IMR-90 (cell line): ENCODE measurements around the gene ADPRHL1. TPM values are rescaled to one million over a fixed set of nuclear protein-coding genes. Genes with fewer than 3 reads are reported as not detected.
"Not testable (repeated sequence)": the region's sequence is repeated elsewhere in the genome, so short reads cannot be mapped to it uniquely, and the experiment has no call there.

ENCODE experiments used
- ATAC-seq: fragments of 200-7000 bp; cut with Tn5 transposase; 2 replicates; pipeline ENCODE4 v1.9.1; 2020; ENCODE audit warnings: low read depth, mild to moderate bottlenecking, moderate library complexity
- BruUV-seq: library from RNA; stranded (reverse); fragments of 400-500 nt; replicated peaks from 2 replicates; lab custom pipeline; 2021; lab: Mats Ljungman, UMichigan
- CTCF ChIA-PET: fragments of 300-600 bp; formaldehyde crosslinking; extraction: SDS; loops from one replicate; lab custom pipeline; 2021; ENCODE audit warnings: antibody characterized with exemption; lab: Yijun Ruan, JAX
- POLR2A ChIA-PET: fragments of 300-600 bp; sonication (Branson Sonifier 250); formaldehyde crosslinking; loops from one replicate; lab custom pipeline; 2022; ENCODE audit warnings: antibody characterized with exemption; ENCODE audit not compliant: unreplicated experiment; lab: Charles Lee
- DNase-seq: peaks from one replicate; pipeline ENCODE4 v3.0.0; 2013
- H2AFZ ChIP-seq: replicated peaks from 2 replicates; pipeline ENCODE3; 2013; ENCODE audit warnings: low read length, mild to moderate bottlenecking; ENCODE audit not compliant: poor library complexity
- H2AK5ac ChIP-seq: 2 replicates; pipeline ENCODE4 v1.6.1; 2013; ENCODE audit warnings: low read depth, low read length, inconsistent platforms
- H2AK9ac ChIP-seq: replicated peaks from 2 replicates; pipeline ENCODE3; 2013; ENCODE audit warnings: mild to moderate bottlenecking, low read depth, low read length, moderate library complexity; ENCODE audit not compliant: poor library complexity
- H2BK120ac ChIP-seq: 2 replicates; pipeline ENCODE4 v1.6.1; 2013; ENCODE audit warnings: low read depth, low read length, inconsistent platforms
- H2BK15ac ChIP-seq: 3 replicates; pipeline ENCODE4 v1.6.1; 2013; ENCODE audit warnings: low read depth, low read length, inconsistent platforms
- H2BK20ac ChIP-seq: 2 replicates; pipeline ENCODE4 v1.6.1; 2013; ENCODE audit warnings: low read depth, mild to moderate bottlenecking, inconsistent platforms, low read length, moderate library complexity
- H2BK5ac ChIP-seq: 2 replicates; pipeline ENCODE4 v1.6.1; 2013; ENCODE audit warnings: mild to moderate bottlenecking, low read depth, low read length, inconsistent platforms; ENCODE audit not compliant: poor library complexity, severe bottlenecking
- H3K14ac ChIP-seq: replicated peaks from 2 replicates; pipeline ENCODE4 v1.6.1; 2013; ENCODE audit warnings: low read depth, low read length, inconsistent platforms
- H3K18ac ChIP-seq: 2 replicates; pipeline ENCODE4 v1.6.1; 2013; ENCODE audit warnings: low read depth, low read length, control low read depth
- H3K23ac ChIP-seq: 2 replicates; pipeline ENCODE4 v1.6.1; 2013; ENCODE audit warnings: low read depth, low read length, inconsistent platforms
- H3K27ac ChIP-seq: 2 replicates; pipeline ENCODE4 v1.5.1; 2013; ENCODE audit warnings: mild to moderate bottlenecking, control low read depth, low read length; ENCODE audit not compliant: insufficient read depth
- H3K27me3 ChIP-seq: 2 replicates; pipeline ENCODE4 v1.6.1; 2013; ENCODE audit warnings: low read length; ENCODE audit not compliant: control insufficient read depth, insufficient read depth
- H3K36me3 ChIP-seq: 2 replicates; pipeline ENCODE4 v1.6.1; 2013; ENCODE audit warnings: low read length, mixed read lengths; ENCODE audit not compliant: control insufficient read depth, insufficient read depth
- H3K4ac ChIP-seq: 2 replicates; pipeline ENCODE4 v1.6.1; 2013; ENCODE audit warnings: low read depth, low read length, inconsistent platforms
- H3K4me1 ChIP-seq: 2 replicates; pipeline ENCODE4 v1.6.1; 2013; ENCODE audit warnings: low read length, mixed read lengths; ENCODE audit not compliant: control insufficient read depth, insufficient read depth
- H3K4me2 ChIP-seq: 2 replicates; pipeline ENCODE4 v1.6.1; 2013; ENCODE audit warnings: low read depth, mild to moderate bottlenecking, control low read depth, low read length, moderate library complexity
- H3K4me3 ChIP-seq: 2 replicates; pipeline ENCODE4 v1.5.1; 2013; ENCODE audit warnings: low read depth, mild to moderate bottlenecking, control low read depth, low read length, moderate library complexity; ENCODE audit not compliant: insufficient read depth
- H3K56ac ChIP-seq: 2 replicates; pipeline ENCODE4 v1.6.1; 2013; ENCODE audit warnings: low read length, inconsistent platforms; ENCODE audit not compliant: insufficient read depth; ENCODE audit errors: extremely low read depth
- H3K79me1 ChIP-seq, 2 experiments: 2 replicates each; pipeline ENCODE4 v1.6.1; 2013; ENCODE audit warnings: low read length in 2 of 2, inconsistent platforms in 1 of 2, low read depth in 1 of 2
- H3K9ac ChIP-seq: 2 replicates; pipeline ENCODE4 v1.6.1; 2013; ENCODE audit warnings: low read depth, low read length, control low read depth
- H3K9me1 ChIP-seq: 2 replicates; pipeline ENCODE4 v1.6.1; 2013; ENCODE audit warnings: low read length, inconsistent platforms; ENCODE audit not compliant: insufficient read depth
- H3K9me3 ChIP-seq: 2 replicates; pipeline ENCODE4 v1.6.1; 2013; ENCODE audit warnings: low read length; ENCODE audit not compliant: control insufficient read depth, insufficient read depth
- H4K20me1 ChIP-seq: 2 replicates; pipeline ENCODE4 v1.6.1; 2013; ENCODE audit warnings: low read length, inconsistent platforms; ENCODE audit not compliant: insufficient read depth
- H4K5ac ChIP-seq: 2 replicates; pipeline ENCODE4 v1.6.1; 2013; ENCODE audit warnings: mild to moderate bottlenecking, low read depth, low read length, control low read depth
- H4K8ac ChIP-seq, 2 experiments: 2 replicates each; pipeline ENCODE4 v1.6.1; 2013; ENCODE audit warnings: low read depth in 2 of 2, low read length in 2 of 2, control low read depth in 1 of 2, inconsistent platforms in 1 of 2
- H4K91ac ChIP-seq: 2 replicates; pipeline ENCODE4 v1.6.1; 2013; ENCODE audit warnings: low read depth, low read length, inconsistent platforms; ENCODE audit not compliant: insufficient read depth
- WGBS, 2 experiments: methylation state at CpG; one replicate each; pipeline versions ENCODE4 v1.1.5 to v1.1.7; 2013; ENCODE audit warnings: missing lambda C conversion rate in 2 of 2; ENCODE audit not compliant: insufficient read length in 1 of 2; ENCODE audit errors: extremely low coverage in 2 of 2; 5-methylcytosine and 5-hydroxymethylcytosine counted together
- dilution Hi-C: fragments of 300-500 bp; cut with HindIII; formaldehyde crosslinking; loops from one replicate; pipeline ENCODE4 v1.14.3; 2018; ENCODE audit warnings: low sequenced_read_pairs; ENCODE audit not compliant: unreplicated experiment
- in situ Hi-C: fragments of 300-500 bp; cut with MboI; formaldehyde crosslinking; loops from 3 replicates; pipeline ENCODE4 v1.14.3; 2019; ENCODE audit warnings: low sequenced_read_pairs, inconsistent platforms, mixed read lengths
- intact Hi-C: fragments of 100-400 bp; cut with micrococcal nuclease; formaldehyde crosslinking; loops from 2 replicates; pipeline ENCODE4 v1.10.0; 2022
- polyA plus RNA-seq, 3 experiments: library from polyadenylated mRNA; depleted of rRNA; stranded (reverse); fragments of >200 nt; gene quantifications; 2 replicates each; pipeline ENCODE4 v1.2.3, GENCODE V29; 2012; ENCODE audit warnings: low replicate concordance in 1 of 3
- total RNA-seq: library from RNA; depleted of rRNA; stranded (reverse); fragments of >200 nt; gene quantifications from 2 replicates; pipeline ENCODE4 v1.2.3, GENCODE V29; 2012

ADPRHL1 gene
- total and polyA plus RNA-seq, 2 of the 4 experiments (the other 2 are of a cell fraction), result 0.36 to 0.67 TPM

DNA sequence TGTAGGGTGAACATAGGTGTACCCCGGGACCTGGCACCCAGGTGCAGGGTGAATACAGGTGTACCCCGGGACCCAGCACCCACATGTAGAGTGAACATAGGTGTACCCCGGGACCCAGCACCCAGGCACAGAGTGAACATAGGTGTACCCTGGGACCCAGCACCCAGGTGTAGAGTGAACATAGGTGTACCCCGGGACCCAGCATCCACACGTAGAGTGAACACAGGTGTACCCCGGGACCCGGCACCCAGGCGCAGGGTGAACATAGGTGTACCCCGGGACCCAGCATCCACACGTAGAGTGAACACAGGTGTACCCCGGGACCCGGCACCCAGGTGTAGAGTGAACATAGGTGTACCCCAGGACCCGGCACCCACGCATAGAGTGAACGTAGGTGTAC is 17.4 kb downstream of the ADPRHL1 start:
- H2AK9ac ChIP-seq, H4K5ac ChIP-seq, H4K91ac ChIP-seq, H3K9ac ChIP-seq, H2BK15ac ChIP-seq, H4K20me1 ChIP-seq, H2BK5ac ChIP-seq, H3K18ac ChIP-seq, H3K9me1 ChIP-seq, in situ Hi-C loops, H3K27ac ChIP-seq, dilution Hi-C loops, H3K4me2 ChIP-seq, H2BK20ac ChIP-seq, H3K27me3 ChIP-seq, POLR2A ChIA-PET, H2BK120ac ChIP-seq, H3K4me3 ChIP-seq, DNase-seq, H3K56ac ChIP-seq, H3K23ac ChIP-seq, H3K14ac ChIP-seq, H3K36me3 ChIP-seq, H2AK5ac ChIP-seq, H3K79me1 ChIP-seq, BruUV-seq, H3K9me3 ChIP-seq, H3K4ac ChIP-seq, CTCF ChIA-PET, H4K8ac ChIP-seq, H3K4me1 ChIP-seq, ATAC-seq, H2AFZ ChIP-seq, intact Hi-C loops: not testable (repeated sequence)
- 99% methylated on average over 11 of the region's 15 CpGs; no CpG with 5 or more reads in 1 of the 2 experiments for WGBS, 2 experiments
